ENCODE data around the gene ANGPTL8. TPM values are rescaled to one million over a fixed set of nuclear protein-coding genes. Genes with fewer than 3 reads are reported as not detected.

The ANGPTL8 gene
- polyA plus RNA-seq, 1 experiment = not detected

GRCh38 chr19:11238781-11239376 is 540 bp upstream of the ANGPTL8 start:
- Histone ChIP-seq H3K27ac (ENCODE audit: low read depth, low read length) (no peak overlapping the region), H3K27me3 (ENCODE audit: control insufficient read depth, insufficient read depth, low read length) (no peaks in the 10 kb centered on the region), H3K9me3 (ENCODE audit: control insufficient read depth, insufficient read depth, low read length) (peaks cover 6% of the 10 kb centered on the region; the same call in 1 of the 2 replicates), H3K4me3 (ENCODE audit: low read depth, low read length) (no peak overlapping the region)
- no peak for TF ChIP-seq CTCF (IDR thresholded peaks at IDR 0.05; ENCODE audit: low read depth, low read length)
- ChIA-PET POLR2A (no interaction called here), CTCF (interaction anchor here (0.5 kb wide), 1 partner anchor 204 kb away, joined by 7 read pairs; no protein-coding TSS in a partner anchor)
- DNase-seq (ENCODE audit: low read depth, low spot score) = no peak

GRCh38 chr19:11240008-11240444 is 607 bp downstream of the ANGPTL8 start:
- no peak for DNase-seq (ENCODE audit: low read depth, low spot score)
- Histone ChIP-seq H3K27me3 (ENCODE audit: control insufficient read depth, insufficient read depth, low read length) (no peaks in the 10 kb centered on the region), H3K9me3 (ENCODE audit: control insufficient read depth, insufficient read depth, low read length) (peaks cover 6% of the 10 kb centered on the region; the same call in 1 of the 2 replicates), H3K27ac (ENCODE audit: low read depth, low read length) (no peak overlapping the region), H3K4me3 (ENCODE audit: low read depth, low read length) (no peak overlapping the region)
- CTCF ChIA-PET = interaction anchor here (0.7 kb wide), 1 partner anchor 195 kb away, joined by 3 read pairs; the partner anchor contains the start of gene PRKCSH
- POLR2A ChIA-PET = interaction anchor here (1.1 kb wide), 1 partner anchor 101 kb away, joined by 3 read pairs; no protein-coding TSS in a partner anchor
- no peak for TF ChIP-seq CTCF (IDR thresholded peaks at IDR 0.05; ENCODE audit: low read depth, low read length)

GRCh38 chr19:11242025-11242424 is 2.6 kb downstream of the ANGPTL8 start:
- POLR2A ChIA-PET = no interaction called here
- H3K9me3 ChIP-seq (ENCODE audit: control insufficient read depth, insufficient read depth, low read length) = peaks cover 6% of the 10 kb centered on the region; the same call in 1 of the 2 replicates
- no peak for TF ChIP-seq CTCF (IDR thresholded peaks at IDR 0.05; ENCODE audit: low read depth, low read length)
- no peak overlapping the region for H3K4me3 ChIP-seq (ENCODE audit: low read depth, low read length)
- H3K27ac ChIP-seq (ENCODE audit: low read depth, low read length) = no peak overlapping the region
- H3K27me3 ChIP-seq (ENCODE audit: control insufficient read depth, insufficient read depth, low read length) = no peaks in the 10 kb centered on the region
- DNase-seq (ENCODE audit: low read depth, low spot score) = no peak
- CTCF ChIA-PET = interaction anchor here (1.4 to 2.9 kb wide), 7 partner anchors 10 to 240 kb away, joined by 4 to 22 read pairs (median 9); no protein-coding TSS in a partner anchor

- Histone ChIP-seq H3K4me3 (ENCODE audit: low read depth, low read length) (peak overlapping the region; percentile 10; the same call in 1 of the 2 replicates), H3K27me3 (ENCODE audit: control insufficient read depth, insufficient read depth, low read length) (no peaks in the 10 kb centered on the region), H3K27ac (ENCODE audit: low read depth, low read length) (no peak overlapping the region), H3K9me3 (ENCODE audit: control insufficient read depth, insufficient read depth, low read length) (peaks cover 6% of the 10 kb centered on the region; the same call in 1 of the 2 replicates)
- POLR2A ChIA-PET = interaction anchor here (0.6 kb wide), 1 partner anchor 10 kb away, joined by 4 read pairs; no protein-coding TSS in a partner anchor
- peak; percentile 67 for TF ChIP-seq CTCF (IDR thresholded peaks at IDR 0.05; ENCODE audit: low read depth, low read length)
- CTCF ChIA-PET = interaction anchor here (0.5 to 2.9 kb wide), 27 partner anchors 9 to 351 kb away, joined by 3 to 22 read pairs (median 4); partner anchors contain the start of genes CCDC159 and TMEM205
- peak; percentile 65 for DNase-seq (ENCODE audit: low read depth, low spot score)
These were observed 3.7 kb downstream of the ANGPTL8 start for GRCh38 chr19:11242864-11243797.
